Measurements from ENCODE around the gene RP9. TPM values are rescaled to one million over a fixed set of nuclear protein-coding genes. Genes with fewer than 3 reads are reported as not detected.

The RP9 gene
- total and polyA plus RNA-seq, 9 of the 15 experiments (the other 6 are each of a cell fraction or from before 2014, with no cell fraction given), result 10.7 to 44.8 (median 33.4) TPM

DNA sequence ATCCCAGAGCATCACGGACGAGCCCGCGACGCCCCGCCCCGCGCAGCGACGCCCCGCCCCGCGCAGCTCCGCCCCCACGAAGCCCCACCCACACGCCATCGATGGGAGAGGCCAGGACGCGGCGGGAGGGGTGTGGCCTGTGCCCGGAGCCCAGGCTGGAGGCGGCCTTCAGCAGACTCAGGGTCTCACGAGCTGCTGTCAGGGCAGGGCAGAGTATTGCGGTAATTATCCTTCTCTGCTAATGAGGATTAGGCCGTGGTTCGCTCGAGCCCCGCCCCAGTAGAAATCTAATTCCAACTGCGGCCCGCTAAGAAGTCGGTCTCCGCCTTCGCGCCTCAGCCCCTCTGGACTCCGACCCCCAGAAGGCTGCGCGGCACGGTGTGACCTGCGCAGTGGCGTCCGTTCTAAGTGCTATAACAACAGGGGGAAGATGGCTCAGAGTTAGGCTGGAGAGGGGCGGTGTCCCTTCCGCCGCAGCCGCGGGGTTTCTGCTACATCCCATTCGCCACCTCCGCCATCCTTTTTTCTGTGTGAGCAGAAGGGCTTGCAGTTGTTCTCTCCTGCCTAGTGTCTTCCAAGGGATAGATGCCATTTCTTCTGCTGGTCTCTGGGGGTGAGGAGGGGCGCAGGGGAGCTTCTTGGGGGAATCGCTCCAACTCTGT is 46.3 kb downstream of the RP9 start (continued):
- peak; percentile 19; the same call in 1 of the 2 replicates for TF ChIP-seq PML (IDR thresholded peaks at IDR 0.05; ENCODE audit: low read length)
- TF ChIP-seq NFE2L1 (tag; IDR thresholded peaks at IDR 0.05; ENCODE audit: borderline replicate concordance, low read depth), result no peak
- TF ChIP-seq ZNF561 (CRISPR knock-in tag; conservative IDR thresholded peaks at IDR 0.05), result no peak
- no peak for TF ChIP-seq ARID1B (IDR thresholded peaks at IDR 0.05)
- 0 out of 4 replicates have a peak, but pooled peaks of 1 of the 2 experiments have one; percentile 3 for TF ChIP-seq SRF (CRISPR knock-in tag; IDR thresholded peaks at IDR 0.05)
- no peak for TF ChIP-seq SLC30A9 (CRISPR knock-in tag; IDR thresholded peaks at IDR 0.05)
- TF ChIP-seq SMARCB1 (IDR thresholded peaks at IDR 0.05; ENCODE audit: insufficient read length, low read depth), result no peak
- TF ChIP-seq, protein P1, sequence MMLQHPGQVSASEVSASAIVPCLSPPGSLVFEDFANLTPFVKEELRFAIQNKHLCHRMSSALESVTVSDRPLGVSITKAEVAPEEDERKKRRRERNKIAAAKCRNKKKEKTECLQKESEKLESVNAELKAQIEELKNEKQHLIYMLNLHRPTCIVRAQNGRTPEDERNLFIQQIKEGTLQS (IDR thresholded peaks at IDR 0.05), result no peak
- TF ChIP-seq, protein P1 (CRISPR knock-in tag; conservative IDR thresholded peaks at IDR 0.05), result no peak
- TF ChIP-seq RFX1 (IDR thresholded peaks at IDR 0.05), result peak; percentile 68
- no peak for TF ChIP-seq SMAD2 (IDR thresholded peaks at IDR 0.05; ENCODE audit: low read depth, low read length)
- no peak for TF ChIP-seq POLR3G (IDR thresholded peaks at IDR 0.05; ENCODE audit: extremely low read depth, insufficient read length, insufficient replicate concordance)
- 0 out of 2 replicates have a peak, but pooled peaks have one; percentile 26 for TF ChIP-seq ZBTB1 (CRISPR knock-in tag; IDR thresholded peaks at IDR 0.05; ENCODE audit: borderline replicate concordance, low read depth)
- TF ChIP-seq, protein P2, sequence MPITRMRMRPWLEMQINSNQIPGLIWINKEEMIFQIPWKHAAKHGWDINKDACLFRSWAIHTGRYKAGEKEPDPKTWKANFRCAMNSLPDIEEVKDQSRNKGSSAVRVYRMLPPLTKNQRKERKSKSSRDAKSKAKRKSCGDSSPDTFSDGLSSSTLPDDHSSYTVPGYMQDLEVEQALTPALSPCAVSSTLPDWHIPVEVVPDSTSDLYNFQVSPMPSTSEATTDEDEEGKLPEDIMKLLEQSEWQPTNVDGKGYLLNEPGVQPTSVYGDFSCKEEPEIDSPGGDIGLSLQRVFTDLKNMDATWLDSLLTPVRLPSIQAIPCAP (CRISPR knock-in tag; IDR thresholded peaks at IDR 0.05; ENCODE audit: borderline replicate concordance), result no peak
- no peak for TF ChIP-seq ZNF77 (CRISPR knock-in tag; IDR thresholded peaks at IDR 0.05)
- TF ChIP-seq NR2C1 (IDR thresholded peaks at IDR 0.05), result no peak
- TF ChIP-seq NR2C1 (tag; IDR thresholded peaks at IDR 0.05), result peak; percentile 48; the same call in 1 of the 2 replicates
- no peak for TF ChIP-seq SETDB1 (IDR thresholded peaks at IDR 0.05; ENCODE audit: low read length)
- peak; percentile 12; the same call in 1 of the 2 replicates for TF ChIP-seq JUND (IDR thresholded peaks at IDR 0.05; ENCODE audit: borderline replicate concordance, low read depth, low read length)
- TF ChIP-seq JUND (tag; IDR thresholded peaks at IDR 0.05; ENCODE audit: borderline replicate concordance, low read depth, low read length), result no peak; the same call in 2 of the 3 replicates
- TF ChIP-seq POLR3A (IDR thresholded peaks at IDR 0.05; ENCODE audit: borderline replicate concordance, extremely low read depth, insufficient read depth, insufficient read length), result no peak
- no peak for TF ChIP-seq TEAD2 (tag; IDR thresholded peaks at IDR 0.05)
- no peak for TF ChIP-seq BRF1 (IDR thresholded peaks at IDR 0.05; ENCODE audit: borderline replicate concordance, extremely low read depth, insufficient read length)
- peak; percentile 63 for TF ChIP-seq ZNF766 (CRISPR knock-in tag; conservative IDR thresholded peaks at IDR 0.05)
- TF ChIP-seq COPS2 (conservative IDR thresholded peaks at IDR 0.05), result no peak
- no peak for TF ChIP-seq XRCC5 (IDR thresholded peaks at IDR 0.05; ENCODE audit: low read depth, low read length)
- peak; percentile 58; the same call in 1 of the 2 replicates for TF ChIP-seq KLF6 (CRISPR knock-in tag; IDR thresholded peaks at IDR 0.05; ENCODE audit: borderline replicate concordance)
- TF ChIP-seq, protein P3, sequence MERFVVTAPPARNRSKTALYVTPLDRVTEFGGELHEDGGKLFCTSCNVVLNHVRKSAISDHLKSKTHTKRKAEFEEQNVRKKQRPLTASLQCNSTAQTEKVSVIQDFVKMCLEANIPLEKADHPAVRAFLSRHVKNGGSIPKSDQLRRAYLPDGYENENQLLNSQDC (CRISPR knock-in tag; IDR thresholded peaks at IDR 0.05), result no peak
- TF ChIP-seq TBP (optimal IDR thresholded peaks at IDR 0.05; ENCODE audit: low read depth, low read length), result no peak
